GOT3 (cell line): ENCODE data around the gene GUK1.

Source experiments
- DNase-seq: peaks from one replicate; lab custom pipeline; 2025; ENCODE audit warnings: mixed read lengths; lab: John Stamatoyannopoulos, UW

The GUK1 gene

DNA sequence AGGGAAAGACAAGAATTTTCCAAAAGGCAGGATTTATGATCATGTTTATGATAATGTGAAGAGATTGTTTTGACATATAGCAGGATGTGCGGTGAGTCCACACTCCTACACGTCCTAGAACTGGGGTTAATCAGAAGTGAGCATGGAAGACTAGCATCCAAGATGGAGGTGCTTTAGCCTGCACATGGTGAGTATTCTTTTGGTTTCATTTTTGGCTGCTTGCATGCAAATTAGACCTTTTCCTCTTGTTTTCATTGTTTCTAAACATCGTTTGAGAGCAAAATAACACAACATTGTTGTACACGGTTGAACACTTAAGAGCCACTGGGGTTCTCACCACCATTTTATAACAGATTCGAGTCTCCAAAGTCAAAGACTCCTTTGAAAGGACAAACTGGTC lies 14.9 kb upstream of the GUK1 start:
- DNase-seq, result no peak

GRCh38 chr1:228131766-228132165 lies 8.3 kb upstream of the GUK1 start:
- DNase-seq, result no peak

- DNase-seq, result no peak
Observed at GRCh38 chr1:228134591-228134990, 5.5 kb upstream of the GUK1 start.

GRCh38 chr1:228136901-228137300 lies 3.2 kb upstream of the GUK1 start:
- no peak for DNase-seq

GRCh38 chr1:228139406-228139930 lies 611 bp upstream of the GUK1 start:
- no peak for DNase-seq

GRCh38 chr1:228140724-228141225 lies 696 bp downstream of the GUK1 start:
- DNase-seq, result no peak

- no peak for DNase-seq
Observed at GRCh38 chr1:228141226-228142044, 1.4 kb downstream of the GUK1 start.

DNA sequence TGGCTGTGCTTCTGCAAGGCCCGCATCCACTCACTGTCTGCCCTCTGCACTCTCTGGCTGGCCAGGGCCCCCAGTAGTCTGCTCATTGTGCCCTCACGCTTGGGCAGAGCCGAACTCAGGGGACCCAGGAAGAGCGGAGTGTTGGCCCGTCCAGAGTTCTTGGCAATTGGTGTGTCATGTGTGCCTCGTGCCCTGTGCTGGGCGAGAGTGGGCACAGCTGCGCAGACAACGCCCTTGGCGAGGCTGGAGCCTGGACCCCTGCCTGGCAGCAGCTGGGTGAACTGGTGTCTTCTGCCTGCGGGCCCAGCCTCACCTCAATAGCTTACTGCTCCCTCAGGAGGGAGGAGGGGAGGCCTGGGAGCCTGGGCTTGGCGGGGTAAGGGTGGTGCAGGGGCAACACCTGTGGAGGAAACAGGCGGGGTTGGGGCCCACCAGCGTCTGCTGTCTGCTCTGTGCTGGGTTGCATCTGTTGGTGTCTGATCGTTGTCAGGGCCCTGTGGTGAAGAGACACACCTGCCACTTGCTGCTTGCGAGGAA lies 2.1 kb downstream of the GUK1 start:
- DNase-seq, result no peak

DNA sequence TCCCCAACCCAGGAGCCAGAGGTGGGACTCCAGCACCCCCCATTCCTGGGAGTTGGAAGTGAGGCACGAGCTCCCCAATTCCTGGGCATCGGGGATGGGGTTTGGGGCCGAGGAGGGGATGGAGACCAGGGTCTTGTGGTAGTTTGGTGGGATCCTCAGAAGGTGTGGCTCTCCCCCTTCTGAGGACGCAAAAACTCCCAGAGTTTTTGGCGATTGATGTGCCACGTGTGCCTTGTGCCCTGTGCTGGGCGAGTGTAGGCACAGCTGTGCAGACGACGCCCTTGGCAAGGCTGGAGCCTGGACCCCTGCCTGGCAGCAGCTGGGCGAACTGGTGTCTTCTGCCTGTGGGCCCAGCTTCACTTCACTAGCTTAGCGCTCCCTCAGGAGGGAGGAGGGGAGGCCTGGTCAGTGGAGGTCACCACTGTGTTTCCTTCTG lies 2.6 kb downstream of the GUK1 start:
- DNase-seq, result no peak

DNA sequence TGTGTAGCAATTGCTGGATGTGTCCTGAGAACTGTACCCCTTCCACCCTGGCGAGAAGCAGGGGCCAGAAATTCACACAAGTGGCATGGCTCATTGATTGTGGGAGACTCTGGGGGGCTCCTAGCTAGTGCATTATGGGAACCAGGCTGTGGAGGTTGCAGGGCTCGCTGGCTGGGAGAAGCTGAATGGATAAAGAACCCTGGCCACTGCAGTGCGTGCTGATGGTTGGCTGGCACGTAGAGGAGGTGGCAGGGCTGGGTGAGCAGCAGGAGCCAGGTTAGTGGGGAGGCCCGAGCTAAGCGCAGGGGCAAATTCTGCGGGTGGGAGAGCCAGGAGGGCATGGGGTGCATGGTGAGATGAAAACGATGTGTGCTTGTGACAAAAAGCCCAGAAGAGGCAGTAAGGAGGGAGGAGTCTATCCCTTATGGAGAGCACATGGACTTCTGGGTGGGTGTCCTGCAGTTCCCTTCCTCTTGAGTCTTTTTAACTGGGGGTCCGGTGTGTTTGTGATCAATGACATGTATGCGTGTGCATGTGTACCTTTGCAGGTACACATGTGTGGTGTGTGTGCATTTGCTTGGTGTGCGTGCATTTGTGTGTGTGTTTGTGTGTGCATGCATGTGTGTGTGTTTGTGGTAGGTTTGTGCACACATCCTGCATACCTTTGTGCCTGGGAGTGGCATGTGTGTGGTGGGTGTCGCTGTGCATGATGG lies 3.6 kb downstream of the GUK1 start:
- DNase-seq, result no peak

- DNase-seq, result no peak
Observed at GRCh38 chr1:228144193-228144992, 4.3 kb downstream of the GUK1 start.

GRCh38 chr1:228144993-228145343 lies 4.9 kb downstream of the GUK1 start:
- no peak for DNase-seq

DNA sequence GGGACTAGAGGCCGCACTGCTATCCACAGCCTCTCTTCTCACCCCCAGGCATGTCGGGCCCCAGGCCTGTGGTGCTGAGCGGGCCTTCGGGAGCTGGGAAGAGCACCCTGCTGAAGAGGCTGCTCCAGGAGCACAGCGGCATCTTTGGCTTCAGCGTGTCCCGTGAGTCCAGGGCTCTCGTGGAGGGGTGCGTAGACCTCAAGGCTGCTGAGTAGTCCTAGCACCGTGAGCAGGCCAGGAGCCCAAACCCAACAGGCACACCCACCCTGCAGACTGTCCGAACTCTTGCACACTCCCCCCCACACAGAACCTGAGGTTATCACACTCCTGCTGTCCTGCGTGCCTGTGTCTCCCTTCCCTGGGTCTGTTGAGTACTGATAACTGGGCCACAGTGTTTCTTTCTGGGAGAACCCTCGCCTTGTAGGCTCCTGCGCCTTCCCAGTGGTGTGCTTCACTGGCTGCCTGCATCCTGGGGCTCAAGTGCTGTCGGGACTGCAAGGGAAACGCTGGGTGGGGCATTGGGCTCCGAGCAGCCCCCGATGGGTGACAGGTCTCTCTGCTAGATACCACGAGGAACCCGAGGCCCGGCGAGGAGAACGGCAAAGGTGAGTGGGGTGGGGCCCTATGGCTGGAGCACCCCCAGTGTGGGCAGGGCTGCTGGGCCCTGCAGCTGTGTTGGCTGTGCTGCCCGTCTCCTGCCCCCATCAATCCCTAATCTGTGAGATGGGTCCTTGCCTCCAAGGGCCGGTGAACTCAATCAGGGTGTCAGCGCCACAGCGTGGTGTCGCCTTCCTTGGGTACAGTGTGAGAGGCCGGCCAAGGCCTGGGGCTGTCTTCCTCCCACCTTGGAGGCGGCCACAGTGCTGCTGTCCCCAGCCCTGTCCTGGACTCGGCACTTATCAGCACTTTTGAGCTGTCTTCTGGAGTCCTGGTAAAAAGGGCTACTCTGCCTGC lies 5.7 kb downstream of the GUK1 start:
- no peak for DNase-seq

DNA sequence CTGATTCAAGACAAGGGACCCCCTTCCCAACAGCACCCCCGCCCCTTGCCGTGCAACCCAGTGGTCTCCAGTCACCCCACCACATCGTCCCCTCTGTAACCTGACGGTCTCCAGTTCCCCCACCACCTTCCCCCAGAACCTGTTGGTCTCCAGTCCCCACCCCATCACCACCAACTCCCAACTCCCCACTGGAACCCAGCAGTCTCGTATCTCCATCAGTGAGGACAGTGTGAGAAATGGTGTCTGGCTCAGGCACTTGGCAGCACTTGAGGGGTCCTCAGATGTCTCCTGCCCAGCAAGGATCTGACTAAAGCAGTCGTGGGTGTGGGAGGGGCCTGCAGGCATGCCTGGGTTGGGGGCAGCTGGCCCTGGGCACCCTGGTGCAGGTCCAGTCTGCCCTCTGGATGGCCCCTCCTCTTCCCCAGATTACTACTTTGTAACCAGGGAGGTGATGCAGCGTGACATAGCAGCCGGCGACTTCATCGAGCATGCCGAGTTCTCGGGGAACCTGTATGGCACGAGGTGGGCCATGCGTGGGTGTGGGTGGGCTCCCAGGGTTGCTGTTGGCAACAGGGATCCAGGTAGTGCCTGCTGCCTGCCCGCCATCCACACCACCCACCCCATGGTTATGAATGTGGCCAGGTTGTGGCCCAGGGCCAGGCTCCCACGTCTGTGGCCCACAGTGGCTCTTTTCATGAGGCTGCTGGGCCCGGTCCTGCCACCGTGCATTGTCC lies 6.5 kb downstream of the GUK1 start:
- no peak for DNase-seq

- no peak for DNase-seq
Observed at GRCh38 chr1:228147151-228147693, 7.1 kb downstream of the GUK1 start.

GRCh38 chr1:228147768-228148167 lies 7.7 kb downstream of the GUK1 start:
- DNase-seq, result no peak

- DNase-seq, result no peak
Observed at GRCh38 chr1:228148196-228148861, 8.2 kb downstream of the GUK1 start.

DNA sequence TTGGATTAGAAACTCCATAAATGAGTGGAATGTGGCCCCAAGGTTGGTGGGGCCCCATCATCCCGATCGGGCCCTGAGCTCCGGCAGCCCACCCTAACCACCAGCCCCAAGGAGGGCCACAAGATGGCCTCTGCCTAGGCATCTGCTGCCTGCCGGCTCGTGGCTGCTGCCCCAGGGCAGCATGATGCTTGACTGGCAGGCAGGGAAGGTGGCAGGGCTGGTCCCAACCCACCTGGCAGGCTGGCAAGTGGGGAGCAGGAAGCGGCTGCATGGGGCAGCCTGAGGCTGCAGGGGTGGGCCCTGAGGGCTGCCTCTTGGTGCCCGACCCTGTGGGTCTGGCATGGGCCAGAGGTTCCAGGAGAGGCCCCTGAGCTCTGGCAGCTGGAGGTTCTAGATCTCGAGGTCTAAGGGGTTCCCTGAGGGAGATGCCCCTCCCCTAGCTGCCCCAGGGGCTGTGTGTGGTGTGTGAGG lies 8.9 kb downstream of the GUK1 start:
- DNase-seq, result no peak
